Upper lobe of left lung (tissue), 6 donors: Measurements from ENCODE around the gene TMEM242. TPM values are rescaled to one million over a fixed set of nuclear protein-coding genes. Genes with fewer than 3 reads are reported as not detected.

Experiments used
- ATAC-seq, 2 donors: fragments of 200-7000 bp; cut with Tn5 transposase; one replicate each; pipeline ENCODE4 v1.9.1; 2022; ENCODE audit warnings: mild to moderate bottlenecking in 2 of 2, moderate library complexity in 2 of 2; ENCODE audit not compliant: low FRiP score in 2 of 2
- DNase-seq, 2 donors: peaks; one replicate each; pipeline ENCODE4 v3.0.0-alpha.2; 2019 to 2020
- H3K27ac ChIP-seq, 4 donors: fragments of 200-600 bp; sonication (generic); one replicate each; pipeline ENCODE4 v1.5.1; 2016 to 2019
- H3K27me3 ChIP-seq, 4 donors: fragments of 200-600 bp; sonication (generic); one replicate each; pipeline ENCODE4 v1.5.1; 2017 to 2019
- H3K36me3 ChIP-seq, 4 donors: fragments of 200-600 bp; sonication (generic); one replicate each; pipeline ENCODE4 v1.5.1; 2016 to 2019
- H3K4me1 ChIP-seq, 4 donors: fragments of 200-600 bp; sonication (generic); one replicate each; pipeline ENCODE4 v1.5.1; 2018 to 2019
- H3K4me3 ChIP-seq, 4 donors: fragments of 200-600 bp; sonication (generic); one replicate each; pipeline ENCODE4 v1.5.1; 2017 to 2019; ENCODE audit warnings: mild to moderate bottlenecking in 2 of 4, moderate library complexity in 1 of 4
- H3K9me3 ChIP-seq, 4 donors: fragments of 200-600 bp; sonication (generic); one replicate each; pipeline ENCODE4 v1.5.1; 2018 to 2019
- EP300 ChIP-seq, 4 donors: sonication (generic); formaldehyde crosslinking; IDR thresholded peaks; one replicate each; pipeline ENCODE4 v1.5.1; 2017; ENCODE audit warnings: antibody characterized with exemption in 4 of 4, control low read depth in 2 of 4
- POLR2A ChIP-seq, 4 donors: fragments of 450-650 bp; IDR thresholded peaks; one replicate each; pipeline ENCODE4 v1.5.1; 2016 to 2017; ENCODE audit warnings: antibody characterized with exemption in 4 of 4, mild to moderate bottlenecking in 2 of 4
- POLR2AphosphoS5 ChIP-seq, 2 donors: sonication (generic); formaldehyde crosslinking; IDR thresholded peaks; one replicate each; pipeline ENCODE4 v1.5.1; 2017; ENCODE audit warnings: antibody characterized with exemption in 2 of 2
- WGBS, 2 donors: methylation state at CpG; one replicate each; pipeline ENCODE4 v1.1.5; 2017 to 2018; 5-methylcytosine and 5-hydroxymethylcytosine counted together
- total RNA-seq, 6 donors: library from RNA; depleted of rRNA in 4 of 6; stranded (reverse); fragments of >200 nt in 4 of 6; gene quantifications; one replicate each; pipeline versions ENCODE4 v1.1.0 to v1.2.1, GENCODE V29; 2016 to 2021
- TF ChIP-seq, protein P1 (sequence below), 6 experiments: fragments of 450-650 bp in 4 of 6; fragments of 200-600 bp in 2 of 6; sonication (generic) in 2 of 6; IDR thresholded peaks; one replicate each; pipeline ENCODE4 v1.5.1; 2016 to 2019; ENCODE audit warnings: antibody characterized with exemption in 6 of 6
- donor health status: DM: no; HTN: no; CAD: no; lungs with moderate emphysema.
- donor health status: DM: no; HTN: yes; CAD: no; lungs with severe emphysema.

Gene TMEM242
- total RNA-seq, 6 donors from 2014 or later = 2.1 to 10.8 (median 6.5) TPM

DNA sequence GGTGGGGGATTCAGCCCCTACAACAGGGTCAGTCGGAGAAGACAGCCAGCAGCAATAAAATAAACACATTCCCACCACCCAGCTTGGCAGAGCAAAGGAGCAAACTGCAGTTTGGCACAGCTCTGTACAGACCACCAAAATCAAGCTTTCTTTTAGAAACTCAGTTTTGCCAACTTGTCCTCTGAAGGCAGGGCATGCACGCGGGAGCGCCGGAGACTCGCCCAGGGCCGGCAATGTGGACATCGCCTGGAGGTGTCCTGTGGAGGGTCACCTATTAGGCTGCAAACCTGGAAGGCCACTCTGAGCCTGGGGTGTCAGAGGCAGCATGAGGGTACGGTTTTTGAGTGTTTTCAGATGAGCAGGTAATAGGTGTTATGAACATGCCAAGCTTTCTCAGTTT is 34.7 kb downstream of the TMEM242 start:
- H3K27ac ChIP-seq = no peak overlapping the region
- DNase-seq = peak in 1 of 2 donors; percentile 73
- no peaks in the 10 kb centered on the region for H3K4me1 ChIP-seq
- H3K9me3 ChIP-seq = no peaks in the 10 kb centered on the region
- no peak for ATAC-seq
- peaks cover 0 to 34% (median 8%) of the 10 kb centered on the region in 4 donors for H3K36me3 ChIP-seq
- no peak overlapping the region for H3K4me3 ChIP-seq
- WGBS, 2 donors = 91 to 96% methylated on average over 8 to 9 of the region's 9 CpGs
- no peaks in the 10 kb centered on the region for H3K27me3 ChIP-seq
- TF ChIP-seq POLR2A (IDR thresholded peaks at IDR 0.05) (no peak), POLR2AphosphoS5 (IDR thresholded peaks at IDR 0.05) (no peak), EP300 (IDR thresholded peaks at IDR 0.05) (no peak)
- TF ChIP-seq, protein P1, sequence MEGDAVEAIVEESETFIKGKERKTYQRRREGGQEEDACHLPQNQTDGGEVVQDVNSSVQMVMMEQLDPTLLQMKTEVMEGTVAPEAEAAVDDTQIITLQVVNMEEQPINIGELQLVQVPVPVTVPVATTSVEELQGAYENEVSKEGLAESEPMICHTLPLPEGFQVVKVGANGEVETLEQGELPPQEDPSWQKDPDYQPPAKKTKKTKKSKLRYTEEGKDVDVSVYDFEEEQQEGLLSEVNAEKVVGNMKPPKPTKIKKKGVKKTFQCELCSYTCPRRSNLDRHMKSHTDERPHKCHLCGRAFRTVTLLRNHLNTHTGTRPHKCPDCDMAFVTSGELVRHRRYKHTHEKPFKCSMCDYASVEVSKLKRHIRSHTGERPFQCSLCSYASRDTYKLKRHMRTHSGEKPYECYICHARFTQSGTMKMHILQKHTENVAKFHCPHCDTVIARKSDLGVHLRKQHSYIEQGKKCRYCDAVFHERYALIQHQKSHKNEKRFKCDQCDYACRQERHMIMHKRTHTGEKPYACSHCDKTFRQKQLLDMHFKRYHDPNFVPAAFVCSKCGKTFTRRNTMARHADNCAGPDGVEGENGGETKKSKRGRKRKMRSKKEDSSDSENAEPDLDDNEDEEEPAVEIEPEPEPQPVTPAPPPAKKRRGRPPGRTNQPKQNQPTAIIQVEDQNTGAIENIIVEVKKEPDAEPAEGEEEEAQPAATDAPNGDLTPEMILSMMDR (IDR thresholded peaks at IDR 0.05) = no peak

DNA sequence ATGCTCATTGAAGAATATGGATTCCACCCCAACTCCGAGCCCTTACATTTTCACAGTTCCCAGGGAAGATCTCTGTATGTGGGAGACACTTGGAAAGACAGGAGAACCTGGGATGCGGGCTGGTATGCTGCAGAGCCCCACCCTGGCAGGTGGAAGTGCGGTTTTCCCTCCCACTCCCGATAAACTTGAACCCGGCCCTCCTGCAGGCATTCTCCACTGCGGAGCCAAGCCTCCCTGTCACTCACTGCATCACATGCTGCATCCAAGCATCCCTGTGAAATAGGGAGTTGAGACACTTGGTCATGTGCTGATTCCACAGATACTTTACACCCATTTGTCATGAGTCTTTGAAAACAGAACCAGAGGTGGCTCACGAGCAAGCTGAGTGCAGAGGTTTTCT is 35.4 kb downstream of the TMEM242 start:
- 90 to 96% methylated on average over 4 to 7 of the region's 7 CpGs for WGBS, 2 donors
- no peak for TF ChIP-seq EP300 (IDR thresholded peaks at IDR 0.05)
- TF ChIP-seq, protein P1 (IDR thresholded peaks at IDR 0.05) = no peak
- no peak for TF ChIP-seq POLR2AphosphoS5 (IDR thresholded peaks at IDR 0.05)
- TF ChIP-seq POLR2A (IDR thresholded peaks at IDR 0.05) = no peak
- Histone ChIP-seq H3K27me3 (no peaks in the 10 kb centered on the region), H3K27ac (no peak overlapping the region), H3K36me3 (peaks cover 0 to 34% (median 8%) of the 10 kb centered on the region in 4 donors), H3K4me3 (no peak overlapping the region), H3K4me1 (no peaks in the 10 kb centered on the region), H3K9me3 (no peaks in the 10 kb centered on the region)
- ATAC-seq = no peak
- no peak for DNase-seq

DNA sequence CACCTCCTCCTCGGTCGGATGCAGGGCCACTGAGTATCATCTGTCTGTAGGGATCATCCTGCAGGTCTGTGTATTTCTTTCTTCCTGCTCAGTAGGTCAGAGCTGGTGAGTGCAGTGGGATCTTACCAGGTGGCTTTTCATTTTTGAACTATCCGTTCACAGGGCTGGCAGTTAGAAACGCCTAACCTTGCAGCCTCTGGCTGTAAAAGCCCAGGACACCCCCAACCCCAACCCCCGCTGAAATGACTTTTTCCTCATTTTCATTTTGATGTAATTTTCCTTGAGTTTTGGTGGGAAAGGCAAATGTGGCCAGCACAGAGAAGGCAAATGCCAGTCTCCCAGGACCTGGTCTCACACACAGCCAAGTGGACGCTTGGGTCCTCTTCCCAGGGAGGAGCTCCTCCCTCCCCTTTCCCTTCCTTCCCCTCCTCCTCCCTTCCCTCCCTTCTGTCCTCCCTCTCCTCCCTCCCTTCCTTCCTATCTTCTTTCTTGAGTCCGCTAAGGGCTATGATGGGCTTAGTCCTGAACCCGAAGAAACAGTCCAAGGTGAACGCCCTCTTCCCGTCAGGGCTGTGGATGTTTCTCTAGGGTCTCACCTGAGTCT is 36.0 kb downstream of the TMEM242 start:
- 88 to 92% methylated on average over 10 of the region's 10 CpGs for WGBS, 2 donors
- DNase-seq = no peak
- ATAC-seq = peak in 1 of 2 donors; percentile 47

DNA sequence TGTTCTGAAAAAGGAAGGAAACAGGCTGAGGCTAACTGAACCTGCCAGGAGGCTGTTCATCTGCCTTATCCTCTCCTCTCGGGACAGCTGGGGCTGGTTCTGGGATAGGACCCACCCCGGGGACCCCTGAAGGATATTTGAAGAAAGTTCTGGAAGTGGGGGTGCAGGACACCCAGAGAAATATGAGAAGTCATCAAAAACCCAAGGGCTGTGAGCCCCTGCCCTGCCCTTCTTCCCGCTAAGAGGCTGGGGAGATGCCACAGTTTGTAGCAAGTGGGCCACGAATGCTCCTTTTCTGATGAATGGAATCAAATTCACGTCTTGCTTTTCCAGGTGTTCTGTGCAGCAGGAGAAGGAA is 37.9 kb downstream of the TMEM242 start:
- ATAC-seq = no peak
- Histone ChIP-seq H3K27me3 (no peaks in the 10 kb centered on the region), H3K9me3 (no peaks in the 10 kb centered on the region), H3K4me3 (no peak overlapping the region), H3K36me3 (peaks cover 0 to 18% (median 4%) of the 10 kb centered on the region in 4 donors), H3K4me1 (no peaks in the 10 kb centered on the region), H3K27ac (no peak overlapping the region)
- TF ChIP-seq, protein P1 (IDR thresholded peaks at IDR 0.05) = no peak
- TF ChIP-seq EP300 (IDR thresholded peaks at IDR 0.05) (no peak), POLR2A (IDR thresholded peaks at IDR 0.05) (no peak), POLR2AphosphoS5 (IDR thresholded peaks at IDR 0.05) (no peak)
- DNase-seq = no peak
- WGBS, 2 donors = 77 to 78% methylated on average over 5 of the region's 5 CpGs

More for the DNA sequence above, 36.0 kb downstream of the TMEM242 start:
- Histone ChIP-seq H3K36me3 (peaks cover 0 to 29% (median 6%) of the 10 kb centered on the region in 4 donors), H3K4me3 (no peak overlapping the region), H3K4me1 (no peaks in the 10 kb centered on the region), H3K27ac (no peak overlapping the region), H3K27me3 (no peaks in the 10 kb centered on the region), H3K9me3 (no peaks in the 10 kb centered on the region)
- no peak for TF ChIP-seq POLR2A (IDR thresholded peaks at IDR 0.05)
- no peak for TF ChIP-seq EP300 (IDR thresholded peaks at IDR 0.05)
- no peak for TF ChIP-seq POLR2AphosphoS5 (IDR thresholded peaks at IDR 0.05)
- TF ChIP-seq, protein P1 (IDR thresholded peaks at IDR 0.05) = no peak
